Panc1 (cell line): ENCODE results near the gene FOXJ2. TPM values are rescaled to one million over a fixed set of nuclear protein-coding genes. Genes with fewer than 3 reads are reported as not detected.

Experiments used
- ATAC-seq: fragments of 200-7000 bp; cut with Tn5 transposase; 2 replicates; pipeline ENCODE4 v1.9.1; 2020; ENCODE audit warnings: mild to moderate bottlenecking, moderate library complexity
- BruUV-seq: library from RNA; stranded (reverse); fragments of 400-500 nt; replicated peaks from 2 replicates; lab custom pipeline; 2021; lab: Mats Ljungman, UMichigan
- CTCF ChIA-PET: fragments of 300-600 bp; sonication (Branson Sonifier 250); formaldehyde crosslinking; loops from one replicate; lab custom pipeline; 2022; ENCODE audit warnings: antibody characterized with exemption; lab: Charles Lee
- POLR2A ChIA-PET: fragments of 300-600 bp; sonication (Branson Sonifier 250); formaldehyde crosslinking; loops from one replicate; lab custom pipeline; 2022; ENCODE audit warnings: antibody characterized with exemption; lab: Charles Lee
- DNase-seq: peaks from one replicate; pipeline ENCODE4 v3.0.0-alpha.2; 2010; ENCODE audit warnings: low read depth, low spot score
- H3K27ac ChIP-seq: 2 replicates; pipeline ENCODE4 v1.5.1; 2011; ENCODE audit warnings: mild to moderate bottlenecking, low read length, inconsistent platforms
- H3K27me3 ChIP-seq: fragments of 200-500 bp; sonication (Bioruptor generic); 2 replicates; pipeline ENCODE4 v1.6.0; 2014; ENCODE audit warnings: low read length, inconsistent platforms; ENCODE audit not compliant: control insufficient read depth, insufficient read depth
- H3K36me3 ChIP-seq: fragments of 200-500 bp; sonication (Bioruptor generic); 2 replicates; pipeline ENCODE4 v1.5.1; 2014; ENCODE audit warnings: inconsistent platforms, mild to moderate bottlenecking, low read length, moderate library complexity; ENCODE audit not compliant: control insufficient read depth, insufficient read depth
- H3K4me1 ChIP-seq: 2 replicates; pipeline ENCODE4 v1.5.1; 2011; ENCODE audit warnings: inconsistent platforms, mild to moderate bottlenecking, low read length, moderate library complexity; ENCODE audit not compliant: control insufficient read depth, insufficient read depth
- H3K4me3 ChIP-seq, 2 experiments: 2 replicates each; pipeline ENCODE4 v1.5.1; 2011 to 2012; ENCODE audit warnings: low read depth in 2 of 2, low read length in 2 of 2, mild to moderate bottlenecking in 2 of 2, inconsistent platforms in 1 of 2, moderate library complexity in 1 of 2
- H3K9me3 ChIP-seq: fragments of 200-500 bp; sonication (Bioruptor generic); 2 replicates; pipeline ENCODE4 v1.5.1; 2014; ENCODE audit warnings: low read depth, mild to moderate bottlenecking, inconsistent platforms, low read length, moderate library complexity; ENCODE audit not compliant: control insufficient read depth, insufficient read depth
- POLR2AphosphoS5 ChIP-seq: IDR thresholded peaks from 2 replicates; pipeline ENCODE4 v1.6.1; 2012; ENCODE audit warnings: mild to moderate bottlenecking, low read depth, low read length, moderate library complexity
- SIN3A ChIP-seq: IDR thresholded peaks from 2 replicates; pipeline ENCODE4 v1.6.1; 2012; ENCODE audit warnings: low read depth, mild to moderate bottlenecking, low read length, moderate library complexity, borderline replicate concordance; ENCODE audit not compliant: insufficient read depth
- TCF7L2 ChIP-seq: IDR thresholded peaks from 2 replicates; pipeline ENCODE4 v1.6.1; 2011; ENCODE audit warnings: mild to moderate bottlenecking, low read depth, low read length, inconsistent platforms
- in situ Hi-C: cut with HindIII; loops from 2 replicates; pipeline ENCODE4 v1.10.0; 2016; ENCODE audit warnings: low sequenced_read_pairs, low pct_unique_long_range_greater_than_20kb
- intact Hi-C: fragments of 100-400 bp; cut with micrococcal nuclease; formaldehyde crosslinking; loops from one replicate; pipeline ENCODE4 v1.10.0; 2022; ENCODE audit not compliant: unreplicated experiment
- total RNA-seq: library from RNA; stranded (reverse); gene quantifications from one replicate; pipeline ENCODE4 v1.2.1, GENCODE V29; 2021; ENCODE audit not compliant: unreplicated experiment
- TF ChIP-seq, protein P1 (sequence below): fragments of 450-650 bp; IDR thresholded peaks from 2 replicates; pipeline ENCODE4 v1.5.1; 2017; ENCODE audit warnings: mild to moderate bottlenecking
- TF ChIP-seq, protein P2 (sequence below), 2 experiments: IDR thresholded peaks; 2 replicates each; pipeline ENCODE4 v1.6.1; 2011 to 2012; ENCODE audit warnings: low read depth in 2 of 2, control low read depth in 1 of 2, low read length in 1 of 2, mild to moderate bottlenecking in 1 of 2, moderate library complexity in 1 of 2; ENCODE audit not compliant: insufficient read depth in 1 of 2

The FOXJ2 gene
- total RNA-seq, 1 experiment from 2014 or later = 10.9 TPM

DNA sequence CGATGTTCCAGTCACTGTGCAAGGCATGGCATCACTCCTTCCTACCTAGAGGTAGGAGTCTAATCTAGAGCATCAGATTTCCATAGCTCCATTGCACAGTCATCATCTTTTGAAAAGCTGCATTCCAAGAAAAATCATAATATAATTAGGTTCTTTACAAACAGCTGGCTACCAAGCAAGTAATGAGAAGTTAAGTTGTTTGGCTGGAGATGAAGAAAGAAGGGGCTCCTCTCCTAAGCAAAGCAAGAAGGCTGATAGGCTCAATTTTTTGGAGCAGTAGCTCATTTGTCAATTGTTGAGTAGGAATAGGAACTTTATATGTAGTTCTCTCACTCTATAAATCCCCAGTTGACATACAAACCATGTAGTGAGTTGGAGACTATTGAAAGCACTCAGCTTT lies 8.3 kb downstream of the FOXJ2 start:
- ATAC-seq (no peak), DNase-seq (no peak)
- Histone ChIP-seq H3K36me3 (no peaks in the 10 kb centered on the region; the same call in 1 of the 2 replicates), H3K4me3 (no peak overlapping the region), H3K4me1 (peaks cover 4% of the 10 kb centered on the region), H3K9me3 (no peaks in the 10 kb centered on the region), H3K27me3 (no peaks in the 10 kb centered on the region), H3K27ac (no peak overlapping the region)
- intact Hi-C loops = no loop called here
- in situ Hi-C loops = no loop called here
- BruUV-seq = no TSS peak
- TF ChIP-seq, protein P1, sequence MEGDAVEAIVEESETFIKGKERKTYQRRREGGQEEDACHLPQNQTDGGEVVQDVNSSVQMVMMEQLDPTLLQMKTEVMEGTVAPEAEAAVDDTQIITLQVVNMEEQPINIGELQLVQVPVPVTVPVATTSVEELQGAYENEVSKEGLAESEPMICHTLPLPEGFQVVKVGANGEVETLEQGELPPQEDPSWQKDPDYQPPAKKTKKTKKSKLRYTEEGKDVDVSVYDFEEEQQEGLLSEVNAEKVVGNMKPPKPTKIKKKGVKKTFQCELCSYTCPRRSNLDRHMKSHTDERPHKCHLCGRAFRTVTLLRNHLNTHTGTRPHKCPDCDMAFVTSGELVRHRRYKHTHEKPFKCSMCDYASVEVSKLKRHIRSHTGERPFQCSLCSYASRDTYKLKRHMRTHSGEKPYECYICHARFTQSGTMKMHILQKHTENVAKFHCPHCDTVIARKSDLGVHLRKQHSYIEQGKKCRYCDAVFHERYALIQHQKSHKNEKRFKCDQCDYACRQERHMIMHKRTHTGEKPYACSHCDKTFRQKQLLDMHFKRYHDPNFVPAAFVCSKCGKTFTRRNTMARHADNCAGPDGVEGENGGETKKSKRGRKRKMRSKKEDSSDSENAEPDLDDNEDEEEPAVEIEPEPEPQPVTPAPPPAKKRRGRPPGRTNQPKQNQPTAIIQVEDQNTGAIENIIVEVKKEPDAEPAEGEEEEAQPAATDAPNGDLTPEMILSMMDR = no peak
- TF ChIP-seq TCF7L2 (no peak), SIN3A (no peak), POLR2AphosphoS5 (no peak)
- TF ChIP-seq, protein P2, sequence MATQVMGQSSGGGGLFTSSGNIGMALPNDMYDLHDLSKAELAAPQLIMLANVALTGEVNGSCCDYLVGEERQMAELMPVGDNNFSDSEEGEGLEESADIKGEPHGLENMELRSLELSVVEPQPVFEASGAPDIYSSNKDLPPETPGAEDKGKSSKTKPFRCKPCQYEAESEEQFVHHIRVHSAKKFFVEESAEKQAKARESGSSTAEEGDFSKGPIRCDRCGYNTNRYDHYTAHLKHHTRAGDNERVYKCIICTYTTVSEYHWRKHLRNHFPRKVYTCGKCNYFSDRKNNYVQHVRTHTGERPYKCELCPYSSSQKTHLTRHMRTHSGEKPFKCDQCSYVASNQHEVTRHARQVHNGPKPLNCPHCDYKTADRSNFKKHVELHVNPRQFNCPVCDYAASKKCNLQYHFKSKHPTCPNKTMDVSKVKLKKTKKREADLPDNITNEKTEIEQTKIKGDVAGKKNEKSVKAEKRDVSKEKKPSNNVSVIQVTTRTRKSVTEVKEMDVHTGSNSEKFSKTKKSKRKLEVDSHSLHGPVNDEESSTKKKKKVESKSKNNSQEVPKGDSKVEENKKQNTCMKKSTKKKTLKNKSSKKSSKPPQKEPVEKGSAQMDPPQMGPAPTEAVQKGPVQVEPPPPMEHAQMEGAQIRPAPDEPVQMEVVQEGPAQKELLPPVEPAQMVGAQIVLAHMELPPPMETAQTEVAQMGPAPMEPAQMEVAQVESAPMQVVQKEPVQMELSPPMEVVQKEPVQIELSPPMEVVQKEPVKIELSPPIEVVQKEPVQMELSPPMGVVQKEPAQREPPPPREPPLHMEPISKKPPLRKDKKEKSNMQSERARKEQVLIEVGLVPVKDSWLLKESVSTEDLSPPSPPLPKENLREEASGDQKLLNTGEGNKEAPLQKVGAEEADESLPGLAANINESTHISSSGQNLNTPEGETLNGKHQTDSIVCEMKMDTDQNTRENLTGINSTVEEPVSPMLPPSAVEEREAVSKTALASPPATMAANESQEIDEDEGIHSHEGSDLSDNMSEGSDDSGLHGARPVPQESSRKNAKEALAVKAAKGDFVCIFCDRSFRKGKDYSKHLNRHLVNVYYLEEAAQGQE (IDR thresholded peaks at IDR 0.05; ENCODE audit: insufficient read depth in 1 of 2, low read depth in 2 of 2, low read length in 1 of 2) = no peak
- ChIA-PET CTCF (interaction anchor here (0.8 kb wide), 1 partner anchor 37 kb away, joined by 3 read pairs; no protein-coding TSS in a partner anchor), POLR2A (no interaction called here)

DNA sequence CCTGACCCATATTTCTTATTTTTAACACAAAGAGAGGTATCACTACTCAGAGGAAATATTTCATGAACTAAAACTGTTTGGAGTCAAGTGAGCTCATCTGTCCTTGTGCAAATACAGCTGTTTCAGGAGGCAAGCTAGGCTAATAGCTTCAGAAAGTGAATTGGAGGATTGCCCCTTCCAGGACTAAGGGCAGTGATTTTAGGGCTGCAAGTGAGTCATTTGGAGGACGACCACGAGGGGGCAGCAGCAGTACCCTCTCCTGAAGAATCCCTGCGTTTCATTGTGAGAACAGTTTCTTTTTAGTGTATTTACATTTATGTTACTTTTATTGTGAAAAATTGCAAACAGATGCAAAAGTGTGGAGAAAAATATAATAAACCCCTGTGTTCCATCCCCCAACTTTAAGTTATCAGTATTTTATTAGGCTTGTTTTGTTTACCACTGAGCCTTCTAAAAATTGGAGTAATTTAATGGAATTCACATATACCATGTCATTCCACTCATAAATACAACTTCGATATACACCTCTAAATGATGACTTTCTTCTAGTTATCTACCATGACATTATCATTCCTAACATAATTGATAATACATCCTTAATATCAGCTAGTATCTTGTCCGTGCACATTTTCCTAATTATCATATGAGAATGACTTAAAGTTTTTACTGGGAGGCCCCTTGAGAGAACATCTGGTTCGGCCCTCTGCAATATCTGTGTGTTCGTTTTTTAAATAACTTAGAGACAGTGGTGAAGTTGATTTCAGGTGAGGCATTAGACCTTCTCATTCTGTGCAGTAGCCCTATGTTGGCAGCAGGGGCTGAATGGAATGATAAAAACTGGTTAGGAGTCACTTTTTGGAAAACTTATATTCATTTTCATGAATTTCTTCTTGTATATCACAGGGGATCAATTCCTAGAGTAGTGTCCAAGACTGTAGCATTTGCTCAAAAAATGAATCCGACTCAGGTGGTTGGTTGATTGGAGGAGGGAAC lies 13.7 kb downstream of the FOXJ2 start:
- Histone ChIP-seq H3K27ac (no peak overlapping the region), H3K4me3 (no peak overlapping the region), H3K4me1 (no peaks in the 10 kb centered on the region), H3K27me3 (no peaks in the 10 kb centered on the region), H3K36me3 (no peaks in the 10 kb centered on the region; the same call in 1 of the 2 replicates), H3K9me3 (no peaks in the 10 kb centered on the region)
- ChIA-PET POLR2A (no interaction called here), CTCF (interaction anchor here (0.5 to 1.1 kb wide), 4 partner anchors 12 to 129 kb away, joined by 3 to 5 read pairs (median 4); no protein-coding TSS in a partner anchor)
- peak; percentile 83 for ATAC-seq
- no peak for TF ChIP-seq SIN3A
- TF ChIP-seq, protein P1 = peak; percentile 86
- no TSS peak for BruUV-seq
- peak; percentile 38 for DNase-seq
- intact Hi-C loops = loop anchor here (1.0 kb wide), 1 partner anchor 32 kb away; no protein-coding TSS in a partner anchor
- in situ Hi-C loops = no loop called here
